Myocyte (in vitro differentiated cells): ENCODE measurements around the gene EVI5. TPM values are rescaled to one million over a fixed set of nuclear protein-coding genes. Genes with fewer than 3 reads are reported as not detected.
"Not testable (repeated sequence)": the region's sequence is repeated elsewhere in the genome, so short reads cannot be mapped to it uniquely, and the experiment has no call there.

Experiments
- DNase-seq: peaks from one replicate; pipeline ENCODE4 v3.0.0-alpha.2; 2012; ENCODE audit warnings: low read depth
- total RNA-seq: library from RNA; depleted of rRNA; stranded (reverse); fragments of >200 nt; gene quantifications from 2 replicates; pipeline ENCODE4 v1.2.3, GENCODE V29; 2014

Gene EVI5
- total RNA-seq, 1 donor from 2014 or later, result 16.9 TPM

DNA sequence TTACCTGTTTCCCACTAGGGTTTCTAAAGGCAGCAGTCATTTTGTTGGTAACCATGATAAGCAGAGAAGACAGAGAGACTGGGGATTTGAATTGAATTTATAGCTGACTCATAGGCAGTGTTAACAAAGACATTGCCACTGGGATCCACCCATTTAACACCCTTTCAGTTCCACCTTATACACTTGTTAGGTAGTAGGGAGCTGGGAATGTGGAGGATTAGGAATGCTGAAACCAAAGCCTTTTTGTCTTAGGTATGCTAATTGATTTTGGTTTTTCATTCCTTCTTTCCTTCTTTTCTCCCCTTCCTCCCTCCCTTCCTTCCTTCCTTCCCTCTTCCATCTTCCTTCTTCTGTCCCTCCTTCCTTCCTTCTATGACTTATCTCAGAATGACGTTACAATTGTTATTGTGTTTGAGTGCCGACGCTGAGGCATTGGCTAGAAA is 7.5 kb upstream of the EVI5 start:
- no peak for DNase-seq

DNA sequence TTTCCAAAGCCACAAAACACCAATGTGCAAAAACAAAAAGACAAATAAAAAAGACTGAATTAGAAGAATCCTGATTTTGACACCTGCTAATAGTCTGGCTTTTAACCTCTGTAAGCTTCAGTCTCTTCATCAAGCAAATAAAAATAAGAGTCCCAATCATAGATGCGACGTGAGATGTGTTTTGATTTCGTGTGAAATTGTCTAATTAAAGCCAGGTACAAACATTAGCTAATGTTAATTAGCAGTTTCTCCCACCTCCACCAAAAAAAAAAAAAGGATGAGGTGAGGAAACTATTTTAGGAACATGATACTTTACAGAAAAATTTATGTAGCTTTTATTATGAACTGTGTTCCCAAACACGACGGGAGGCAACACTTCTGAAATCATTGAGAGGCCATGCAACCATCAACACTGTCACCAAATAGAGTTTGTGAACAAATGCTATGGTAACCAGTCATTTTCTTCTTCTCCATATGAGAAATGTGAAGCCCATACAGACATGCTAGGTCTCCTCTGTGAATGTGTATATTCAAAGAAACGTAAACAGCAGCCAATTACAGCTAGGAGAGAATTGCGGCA is 6.7 kb upstream of the EVI5 start:
- no peak for DNase-seq

DNA sequence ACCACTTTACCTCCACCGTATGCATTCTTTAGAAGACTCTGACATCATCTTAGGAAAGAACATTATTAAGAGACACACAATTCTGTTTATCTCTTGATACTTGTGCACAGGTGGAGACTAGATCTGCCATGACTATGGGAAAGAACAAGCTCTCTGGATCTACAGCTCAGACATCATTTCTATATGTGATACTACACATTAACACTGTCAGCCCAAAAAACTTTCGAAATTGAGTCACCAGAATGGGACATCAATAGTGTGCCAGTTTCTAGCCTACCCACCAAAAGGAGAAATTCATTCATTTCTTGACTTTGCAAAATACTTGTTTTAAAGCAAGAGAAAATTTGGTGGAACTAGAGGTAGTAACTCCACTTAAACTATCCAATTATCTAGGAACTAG is 6.0 kb upstream of the EVI5 start:
- DNase-seq, result no peak

DNA sequence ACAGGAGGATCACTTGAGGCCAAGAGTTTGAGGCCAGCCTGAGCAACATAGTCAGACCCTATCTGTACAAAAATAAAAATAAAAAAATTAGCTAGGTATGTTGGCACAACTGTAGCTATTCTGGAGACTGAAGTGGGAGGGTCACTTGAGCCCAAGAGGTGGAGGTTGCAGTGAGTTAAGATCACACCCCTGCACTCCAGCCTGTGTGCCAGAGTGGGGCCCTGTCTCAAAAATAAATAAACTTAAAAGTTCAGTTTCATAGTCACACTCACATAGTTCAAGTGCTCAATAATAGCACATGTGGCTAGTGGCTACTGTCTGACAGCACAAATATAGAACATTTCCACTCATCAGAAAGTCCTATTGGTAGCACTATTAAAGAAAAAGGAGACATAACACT is 5.2 kb upstream of the EVI5 start:
- DNase-seq, result no peak

DNA sequence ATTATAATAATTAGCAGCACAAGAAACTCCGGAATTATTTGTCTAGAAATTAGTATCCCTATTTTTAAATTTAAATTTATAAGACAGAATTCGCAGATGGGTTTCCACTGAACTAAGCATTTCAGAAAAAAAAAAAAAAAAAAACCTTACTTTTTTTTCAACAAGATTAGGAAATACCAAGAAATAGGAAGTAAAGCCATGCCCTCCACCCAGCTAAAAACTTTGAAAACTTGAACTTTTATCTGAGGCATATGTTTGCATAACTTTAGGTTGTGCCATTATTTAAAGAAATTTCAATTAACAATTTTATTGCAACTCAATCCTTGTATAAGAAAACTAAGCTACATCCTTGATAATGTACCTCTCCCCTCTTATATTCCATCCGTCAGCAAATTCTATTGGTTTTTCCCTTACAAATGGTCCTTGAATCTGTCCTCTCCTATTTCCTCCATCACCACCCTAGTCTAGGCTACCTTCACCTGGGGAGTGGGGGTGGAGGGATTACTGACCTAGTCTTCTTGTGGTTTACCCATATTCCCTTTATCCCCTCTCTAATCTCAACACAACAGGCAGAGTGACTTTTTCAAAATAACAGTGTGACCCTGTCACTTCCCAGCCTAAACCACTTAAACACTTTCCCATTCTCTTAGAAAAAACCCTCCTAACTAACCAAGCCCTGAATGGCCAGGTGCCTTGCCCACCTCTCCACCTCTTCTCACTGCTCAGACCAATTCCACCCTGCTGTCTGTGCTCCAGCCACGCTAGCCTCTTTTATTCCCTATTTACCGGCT is 1.4 kb upstream of the EVI5 start:
- no peak for DNase-seq

DNA sequence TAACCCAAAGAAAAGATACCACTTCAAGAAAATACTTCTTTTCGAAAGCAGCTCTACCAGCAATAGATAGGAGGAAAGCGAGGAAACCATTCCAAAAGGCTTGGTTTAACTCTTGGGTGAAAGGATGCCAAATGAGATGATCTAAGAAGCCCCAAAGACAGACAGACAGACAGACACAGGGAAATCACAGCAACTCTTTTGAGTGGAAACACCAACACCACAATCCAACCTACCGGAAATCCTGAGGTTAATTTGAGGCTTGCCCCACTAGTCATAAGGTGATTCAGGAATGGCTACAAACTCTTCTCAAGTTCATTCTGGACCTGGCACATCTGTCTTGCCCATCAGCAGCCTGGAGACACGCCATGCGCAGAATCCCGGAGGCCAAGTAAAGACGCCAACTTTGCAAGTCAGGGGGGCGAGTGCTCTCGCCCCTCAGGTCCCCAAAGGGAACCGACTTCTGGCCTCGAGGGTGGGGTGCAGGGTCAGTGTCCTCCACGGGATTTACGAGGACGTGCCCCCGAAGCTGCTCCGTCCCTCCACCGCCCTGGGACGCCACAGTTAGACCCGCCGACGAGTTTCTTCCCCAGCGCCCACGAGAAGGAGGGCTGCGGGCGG is 778 bp downstream of the EVI5 start:
- peak; percentile 72 for DNase-seq

DNA sequence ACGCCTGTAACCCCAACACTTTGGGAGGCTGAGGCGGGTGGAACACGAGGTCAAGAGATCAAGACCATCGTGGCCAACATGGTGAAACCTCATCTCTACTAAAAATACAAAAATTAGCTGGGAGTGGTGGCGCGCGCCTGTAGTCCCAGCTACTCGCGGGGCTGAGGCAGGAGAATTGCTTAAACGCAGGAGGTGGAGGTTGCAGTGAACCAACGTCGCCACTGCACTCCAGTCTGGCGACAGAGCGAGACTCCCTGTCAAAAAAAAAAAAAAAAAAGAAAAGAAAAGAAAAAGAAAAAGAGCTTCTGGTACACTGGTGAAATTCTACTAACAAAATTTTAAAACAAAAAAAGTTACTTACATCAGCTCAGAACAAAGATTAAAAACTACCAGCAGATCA is 1.4 kb downstream of the EVI5 start:
- not testable (repeated sequence) for DNase-seq

DNA sequence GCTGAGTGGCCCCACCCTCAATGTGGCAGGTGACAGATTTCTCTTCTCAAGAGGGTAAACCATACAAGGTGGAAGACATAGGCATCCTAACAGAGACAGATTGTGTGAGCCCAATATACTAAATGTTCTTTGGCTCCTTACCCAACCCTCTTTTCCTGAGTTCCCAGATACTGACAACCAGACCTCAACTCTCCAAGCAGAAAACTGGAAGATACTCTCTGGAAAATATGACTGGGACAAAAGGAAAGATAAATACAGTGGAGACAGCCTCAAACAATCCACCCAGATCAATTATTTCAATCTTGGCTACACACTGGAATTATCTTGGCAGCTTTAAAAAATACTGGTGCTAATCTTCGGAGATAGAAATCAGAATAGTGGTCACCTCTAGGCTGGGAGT is 6.5 kb downstream of the EVI5 start:
- no peak for DNase-seq

DNA sequence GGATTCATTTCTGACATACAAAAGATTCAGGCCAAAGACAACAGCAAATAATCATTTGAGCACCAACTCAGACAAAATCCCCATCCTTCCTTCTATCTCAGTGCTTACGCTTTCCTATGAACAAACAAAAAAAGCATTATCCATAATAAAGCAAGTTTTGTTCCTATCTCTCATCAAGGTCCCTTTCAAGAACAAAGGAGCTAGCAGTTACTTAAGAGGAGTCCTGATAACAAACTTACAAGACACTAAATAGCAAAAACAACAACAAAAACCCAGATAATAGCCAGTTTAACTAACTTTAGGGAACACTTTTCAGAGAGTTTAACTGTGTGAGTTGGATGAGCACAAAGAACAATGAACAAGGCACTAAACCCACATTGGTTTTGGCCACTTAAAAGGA is 10.5 kb downstream of the EVI5 start:
- DNase-seq, result no peak

DNA sequence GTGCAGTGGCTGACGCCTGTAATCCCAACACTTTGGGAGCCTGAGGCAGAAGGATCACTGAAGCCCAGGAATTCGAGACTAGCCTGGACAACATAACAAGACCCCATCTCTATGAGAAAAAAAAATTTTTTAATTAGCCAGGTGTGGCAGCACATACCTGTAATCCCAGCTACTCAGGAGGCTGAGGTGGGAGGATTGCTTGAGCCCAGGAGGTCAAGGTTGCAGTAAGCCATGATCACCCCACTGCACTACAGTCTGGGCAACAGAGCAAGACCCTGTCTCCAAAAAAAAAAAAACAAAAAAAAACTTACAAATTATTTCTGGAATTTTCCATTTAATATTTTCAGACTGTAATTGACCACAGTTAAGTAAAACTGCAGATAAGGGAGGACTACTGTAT is 11.2 kb downstream of the EVI5 start:
- not testable (repeated sequence) for DNase-seq

DNA sequence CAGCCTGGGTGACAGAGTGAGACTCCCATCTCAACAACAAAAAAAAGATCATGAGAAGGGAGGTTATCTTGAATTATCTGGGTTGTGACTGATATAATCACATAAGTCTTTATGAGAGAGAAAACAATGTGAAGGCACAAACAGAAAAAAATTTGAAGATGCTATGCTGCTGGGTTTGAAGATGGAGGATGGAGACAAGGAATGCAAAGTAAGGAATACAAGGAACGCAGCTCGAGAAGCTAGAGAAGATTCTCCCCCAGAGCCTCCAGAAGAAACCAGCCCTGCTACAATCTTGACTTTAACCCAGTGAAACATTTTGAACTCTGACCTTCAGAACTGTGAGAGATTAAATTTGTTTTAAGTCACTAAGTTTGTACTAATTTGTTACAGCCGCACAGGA is 15.1 kb downstream of the EVI5 start:
- no peak for DNase-seq

DNA sequence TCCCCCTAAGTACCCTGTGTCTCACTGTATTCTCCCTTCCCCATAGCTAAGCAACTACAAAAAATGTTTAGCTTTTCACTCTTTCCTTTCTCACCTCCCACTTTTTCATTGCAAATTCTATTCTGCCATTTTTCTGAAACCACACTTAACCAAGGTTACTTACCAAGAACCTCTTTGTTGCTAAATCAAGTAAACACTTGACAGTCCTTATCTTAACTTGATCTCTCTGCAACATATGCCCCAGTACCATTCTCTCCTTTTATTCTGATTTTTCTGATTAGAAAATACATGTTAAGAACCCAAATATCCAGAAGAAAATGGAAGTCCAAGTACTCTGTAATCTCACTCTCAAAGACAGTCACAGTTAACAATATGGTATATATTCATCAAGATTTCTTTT is 16.0 kb downstream of the EVI5 start:
- no peak for DNase-seq

DNA sequence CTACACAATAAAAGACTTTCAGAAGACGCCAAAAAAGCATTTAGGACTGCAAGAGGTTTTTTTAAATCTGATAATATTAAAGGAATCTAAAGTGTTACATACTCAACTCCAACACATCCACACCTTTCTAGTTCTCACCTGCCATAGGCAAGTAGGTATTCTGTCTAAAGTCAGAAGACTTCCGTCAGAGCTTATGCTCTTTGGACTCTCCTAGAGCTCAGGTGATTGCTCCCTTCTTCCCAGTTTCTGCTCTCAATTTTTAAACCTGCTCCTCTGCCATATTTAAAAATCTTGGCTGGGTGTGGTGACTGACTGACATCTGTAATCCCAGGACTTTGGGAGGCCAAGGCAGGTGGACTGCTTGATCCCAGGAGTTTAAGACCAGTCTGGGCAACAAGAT is 16.6 kb downstream of the EVI5 start:
- DNase-seq, result no peak

DNA sequence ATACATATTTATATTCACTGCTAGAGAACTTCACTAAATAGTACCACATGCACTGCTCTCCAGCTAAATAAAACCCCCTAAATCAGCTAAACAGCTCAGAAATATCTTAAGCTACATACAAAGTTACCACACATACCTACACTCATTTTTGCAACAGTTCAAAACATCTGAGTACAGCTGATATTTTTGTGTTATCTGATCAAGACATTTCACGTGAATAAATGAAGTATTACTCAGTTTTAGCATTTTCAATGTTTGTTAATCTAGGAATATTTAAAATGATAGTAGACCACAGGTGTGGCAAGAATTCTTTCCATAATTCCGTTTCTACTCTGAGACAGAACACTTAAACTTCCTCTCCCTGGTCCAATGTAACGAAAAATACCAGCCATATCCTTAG is 20.8 kb downstream of the EVI5 start:
- no peak for DNase-seq

DNA sequence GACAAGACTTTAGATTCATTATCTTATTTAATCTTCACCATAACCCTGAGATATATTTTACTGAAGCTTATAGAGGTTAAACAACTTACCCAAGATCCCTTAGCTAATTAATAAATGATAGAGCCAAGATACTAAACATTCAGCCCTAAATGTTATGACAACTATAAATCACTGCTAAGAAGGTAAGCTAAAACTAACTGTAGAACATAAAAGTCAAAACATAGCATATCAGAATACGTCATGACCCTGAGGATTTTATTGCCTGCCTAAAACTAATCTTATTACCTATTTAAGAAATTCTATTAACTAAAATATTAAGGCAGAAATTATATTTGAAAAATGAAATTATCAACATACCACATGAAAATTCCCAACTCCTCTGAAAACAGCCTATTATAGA is 22.6 kb downstream of the EVI5 start:
- DNase-seq, result no peak

DNA sequence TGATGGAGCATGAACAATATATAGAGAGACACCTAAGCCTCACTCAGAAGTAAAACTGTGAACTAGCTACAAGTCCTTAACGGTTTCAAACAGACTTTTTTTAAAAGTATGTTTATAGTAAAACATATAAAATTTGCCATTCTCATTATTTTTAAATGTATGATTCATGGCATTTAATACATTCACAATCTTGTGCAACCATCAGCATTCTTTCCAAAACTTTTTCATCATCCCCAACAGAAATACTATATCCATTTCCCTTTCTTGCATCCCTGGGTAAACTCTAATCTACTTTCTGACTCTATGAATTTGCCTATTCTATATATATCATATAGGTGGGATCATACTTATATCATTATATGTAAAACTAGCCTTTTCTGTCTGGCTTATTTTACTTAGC is 25.5 kb downstream of the EVI5 start:
- no peak for DNase-seq

DNA sequence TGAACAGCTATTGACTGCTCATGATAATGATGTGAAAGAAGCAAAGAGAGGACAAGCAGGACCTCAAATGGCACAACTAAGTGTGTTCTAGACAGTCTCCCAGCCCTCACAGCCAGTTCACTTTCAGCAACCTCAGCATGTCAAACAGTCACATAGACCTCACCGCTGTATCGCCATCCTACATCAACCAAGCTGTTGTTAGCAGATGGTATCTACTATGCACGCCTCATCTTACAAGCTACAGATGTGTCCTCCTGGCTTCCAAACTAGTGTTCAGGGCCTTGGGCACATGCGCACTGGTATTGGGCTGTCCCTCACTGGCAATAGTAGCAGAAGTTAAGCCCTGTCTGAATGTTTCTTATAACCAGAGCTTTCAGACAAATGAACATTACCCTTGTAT is 28.4 kb downstream of the EVI5 start:
- no peak for DNase-seq

DNA sequence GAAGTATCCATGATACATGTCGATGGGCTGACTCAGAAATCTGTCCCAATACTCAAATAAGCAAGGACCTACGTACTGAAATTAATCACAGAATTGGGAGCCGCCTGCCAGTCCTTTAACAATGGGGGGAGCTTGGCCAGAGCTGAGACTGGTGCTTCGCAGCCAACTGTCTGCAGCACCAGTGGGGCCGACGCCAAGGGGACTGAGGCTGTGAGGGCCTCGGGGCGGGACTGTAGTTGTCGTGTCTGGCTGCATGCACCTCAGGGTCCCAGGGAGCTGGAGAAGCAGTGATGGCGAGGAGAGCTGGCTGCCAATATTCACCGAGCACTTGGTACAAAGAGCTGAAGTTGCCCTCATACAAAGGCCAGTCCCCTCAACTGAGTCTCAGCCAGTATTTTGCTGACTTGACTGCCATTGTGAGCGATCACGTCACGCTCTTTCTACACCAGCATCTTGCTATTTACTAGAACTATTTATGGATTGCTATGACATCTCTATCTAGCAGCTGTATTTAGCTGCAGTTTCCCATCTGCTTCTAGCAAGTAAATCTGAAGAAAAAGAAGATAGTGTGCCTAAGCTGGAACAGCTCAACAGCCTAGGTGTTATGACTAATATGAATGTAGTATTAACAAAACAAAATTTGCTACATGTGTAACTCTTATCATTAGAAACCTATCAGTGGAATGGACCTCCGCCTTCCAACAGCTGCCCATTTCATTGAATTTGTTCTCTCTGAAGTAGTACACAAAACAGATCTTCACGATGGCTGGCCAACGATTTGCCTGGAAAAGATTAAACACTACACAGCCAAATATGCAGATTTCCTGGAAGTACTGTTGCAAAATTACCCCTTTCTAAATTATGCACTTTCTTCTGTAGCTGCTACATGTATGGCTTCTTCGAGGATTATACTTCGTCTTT is 29.1 kb downstream of the EVI5 start:
- DNase-seq, result no peak

DNA sequence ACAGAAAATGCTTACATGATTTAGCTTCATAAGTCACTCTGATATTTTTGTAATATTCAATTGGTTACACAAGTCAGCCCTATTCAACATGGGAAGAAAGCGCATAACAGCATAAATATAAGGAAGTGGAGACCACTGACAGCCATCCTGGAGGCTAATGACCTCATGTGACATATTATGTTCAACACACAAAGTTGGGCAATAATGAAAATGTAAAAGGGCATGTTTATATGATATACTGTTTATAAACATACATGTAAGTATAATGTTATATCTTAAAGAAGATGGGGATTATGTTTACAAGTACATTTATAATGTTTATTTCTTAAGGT is 30.2 kb downstream of the EVI5 start:
- no peak for DNase-seq

DNA sequence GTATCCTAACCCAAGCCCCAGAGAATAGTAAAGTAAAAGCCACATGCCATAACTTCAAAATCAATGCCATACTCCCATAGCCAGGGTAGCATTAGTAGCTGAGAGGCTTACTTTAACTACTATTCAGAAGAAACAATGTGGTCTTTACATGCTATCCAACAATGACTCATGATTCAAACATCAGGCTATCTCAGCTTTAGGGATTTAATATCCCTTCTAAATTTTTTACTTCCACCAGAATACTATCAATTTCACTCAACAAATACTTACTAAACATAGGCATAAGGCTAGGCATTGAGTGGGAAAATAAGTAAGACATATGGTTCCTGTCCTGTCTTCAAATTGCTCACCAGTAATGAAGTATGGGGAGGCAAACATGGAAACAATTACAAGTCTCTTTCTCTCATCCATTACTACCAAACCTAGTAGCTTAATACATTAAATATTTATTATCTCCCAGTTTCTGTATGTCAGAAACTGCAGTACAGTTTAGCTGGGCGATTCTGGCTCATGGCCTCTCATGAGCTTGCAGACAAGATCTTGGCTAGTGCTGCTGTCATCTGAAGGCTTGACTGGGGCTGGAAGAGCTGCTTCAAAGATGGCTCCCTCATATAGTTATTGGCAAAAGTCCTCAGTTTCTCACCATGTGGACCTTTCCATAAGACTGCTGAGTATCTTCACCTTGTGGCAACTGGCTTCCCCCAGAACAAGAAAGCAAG is 30.7 kb downstream of the EVI5 start:
- peak; percentile 33 for DNase-seq

DNA sequence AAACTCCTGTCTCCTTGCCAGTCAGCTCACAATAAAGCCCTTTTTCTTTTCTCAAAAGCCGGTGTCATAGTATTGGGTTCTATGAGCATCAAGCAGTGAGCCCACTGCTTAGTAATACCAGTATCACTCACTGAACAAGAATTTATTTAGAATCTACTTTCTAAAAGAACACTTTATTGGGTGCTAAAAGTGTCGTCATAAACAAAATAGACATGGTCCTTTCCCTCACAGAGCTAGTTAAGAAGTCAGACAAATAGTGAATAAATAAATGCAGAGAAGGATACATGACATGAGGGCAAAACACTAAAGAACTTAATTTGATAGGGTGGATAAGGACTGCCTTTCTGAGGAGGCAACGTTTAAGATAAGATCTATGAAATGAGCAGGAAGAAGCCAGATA is 32.2 kb downstream of the EVI5 start:
- no peak for DNase-seq
